ENCODE measurements around the gene CFAP74.

Gene CFAP74

DNA sequence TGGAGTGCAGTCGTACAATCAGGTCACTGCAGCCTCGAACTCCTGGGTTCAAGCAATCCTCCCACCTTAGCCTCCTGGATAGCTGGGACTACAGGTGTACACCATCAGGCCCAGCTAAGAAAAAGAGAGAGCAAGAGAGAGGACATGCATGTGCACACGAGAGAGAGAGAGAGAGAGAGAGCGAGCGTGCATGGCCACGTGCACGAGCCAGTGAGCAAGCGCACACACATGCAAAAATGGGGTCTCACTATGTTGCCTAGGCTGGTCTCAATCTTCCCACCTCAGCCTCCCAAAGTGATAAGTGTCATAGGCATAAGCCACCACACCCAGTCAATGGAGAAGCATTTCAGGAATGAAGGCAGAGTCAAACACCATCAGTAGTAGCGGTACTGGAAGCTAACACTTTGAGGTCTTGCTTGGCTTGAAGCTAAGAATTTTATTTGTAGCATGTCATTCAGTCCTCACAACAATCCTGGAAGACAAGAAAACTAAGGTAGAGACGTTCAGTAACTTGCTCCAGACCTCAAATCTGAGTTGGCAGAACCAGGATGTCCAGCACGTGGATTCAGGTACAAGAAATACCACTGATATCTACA lies 127.2 kb downstream of the CFAP74 start:
- DNase-seq (ENCODE audit: low spot score): no peak

DNA sequence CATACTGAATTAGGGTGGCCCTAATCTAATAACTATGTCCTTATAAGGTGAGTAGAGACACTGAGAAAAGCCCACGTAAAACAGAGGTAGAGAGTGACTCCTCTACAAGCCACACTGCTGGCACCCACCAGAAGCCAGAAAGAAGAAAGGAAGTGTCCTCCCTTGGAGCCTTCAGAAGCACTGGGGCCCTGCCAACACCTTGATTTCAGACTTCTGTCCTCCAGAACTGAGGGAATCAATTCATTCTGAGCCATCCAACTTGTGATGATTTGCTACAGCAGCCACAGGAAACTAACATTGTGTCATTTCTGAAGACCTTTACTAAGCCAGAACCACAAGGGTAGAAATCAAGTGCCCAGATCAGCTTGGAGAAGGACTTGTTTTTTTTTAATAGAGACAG lies 127.7 kb downstream of the CFAP74 start:
- DNase-seq (ENCODE audit: low spot score): no peak

DNA sequence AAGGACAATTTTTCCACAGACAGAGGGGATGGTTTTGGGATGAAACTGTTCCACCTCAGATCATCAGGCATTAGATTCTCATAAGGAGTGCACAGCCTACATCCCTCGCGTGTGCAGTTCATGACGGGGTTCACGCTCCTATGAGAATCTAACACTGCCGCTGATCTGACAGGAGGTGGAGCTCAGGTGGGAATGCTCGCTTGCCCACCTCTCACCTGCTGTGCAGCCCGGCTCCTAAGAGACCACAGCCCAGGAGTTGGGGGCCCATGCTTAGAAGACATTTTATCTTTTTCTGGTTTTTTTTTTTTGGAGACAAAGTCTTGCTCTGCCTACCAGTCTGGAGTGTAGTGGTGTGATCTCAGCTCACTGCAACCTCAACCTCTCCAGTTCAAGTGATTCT lies 128.7 kb downstream of the CFAP74 start:
- DNase-seq (ENCODE audit: low spot score): no peak

DNA sequence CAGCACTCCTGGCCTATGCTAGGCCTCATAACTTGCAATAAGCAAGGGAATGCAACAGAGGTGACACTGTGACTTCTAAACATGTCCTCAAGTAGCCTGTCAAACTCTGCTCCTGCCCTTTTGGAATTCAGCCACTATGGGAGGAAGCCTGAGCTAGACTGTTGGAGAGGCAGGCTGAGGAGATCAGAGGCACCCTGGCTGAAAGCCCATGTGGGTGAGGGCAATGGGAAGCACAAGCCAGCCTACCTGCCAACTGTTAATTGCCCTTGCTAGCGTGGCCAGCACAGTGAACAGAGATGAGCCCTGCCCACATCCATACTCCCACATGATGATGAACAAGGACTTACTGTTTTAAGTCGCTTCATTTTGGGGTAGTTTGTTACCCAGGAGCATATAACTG lies 130.4 kb downstream of the CFAP74 start:
- no peak for DNase-seq (ENCODE audit: low spot score)

DNA sequence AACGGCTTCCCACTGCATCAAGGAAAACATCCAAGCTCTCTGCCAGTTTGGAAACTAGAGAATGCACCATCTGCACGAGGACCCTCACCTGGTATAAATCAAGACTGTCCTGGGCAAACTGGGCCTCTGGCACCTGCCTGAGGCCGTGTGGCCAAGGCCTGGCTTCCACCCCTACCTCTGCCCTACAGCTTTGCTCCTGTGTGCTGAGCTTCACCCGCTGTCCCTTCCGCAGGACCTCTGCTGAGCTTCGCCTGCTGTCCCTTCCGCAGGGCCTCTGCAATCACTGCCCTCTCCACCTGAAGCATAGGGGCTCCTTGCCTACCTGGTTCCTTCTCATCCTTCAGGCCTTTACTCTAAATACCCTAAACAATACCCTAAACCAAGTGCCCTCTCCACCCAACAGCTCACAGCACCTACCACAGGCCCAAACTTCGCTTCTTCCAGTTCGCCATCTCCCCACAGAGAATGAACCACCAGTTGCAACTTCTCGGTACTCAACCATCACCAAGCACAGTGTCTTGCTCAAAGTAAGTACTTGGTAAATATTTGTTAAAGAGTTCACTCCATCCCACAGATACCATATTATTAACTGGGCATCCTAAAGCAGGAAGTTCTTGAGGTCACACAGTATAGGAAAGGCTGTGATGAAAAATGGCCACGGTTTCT lies 131.1 kb downstream of the CFAP74 start:
- DNase-seq (ENCODE audit: low spot score): no peak
